Keratinocyte (primary cell): ENCODE results near the gene TRPM2.

Experiments used
- CTCF ChIP-seq, 3 experiments: IDR thresholded peaks in 1 of 3; conservative IDR thresholded peaks in 1 of 3; optimal IDR thresholded peaks in 1 of 3; 2 replicates in 2 of 3; 3 replicates in 1 of 3; pipeline versions ENCODE3 to v1.5.1; 2011; ENCODE audit warnings: low read length in 3 of 3, mild to moderate bottlenecking in 3 of 3, moderate library complexity in 2 of 3, control low read depth in 1 of 3, inconsistent platforms in 1 of 3; ENCODE audit not compliant: insufficient read depth in 2 of 3; ENCODE audit errors: extremely low read depth in 1 of 3
- EZH2 ChIP-seq: IDR thresholded peaks from one replicate; pipeline ENCODE4 v1.6.1; 2012; ENCODE audit warnings: inconsistent platforms, mild to moderate bottlenecking, low read length, moderate library complexity

DNA sequence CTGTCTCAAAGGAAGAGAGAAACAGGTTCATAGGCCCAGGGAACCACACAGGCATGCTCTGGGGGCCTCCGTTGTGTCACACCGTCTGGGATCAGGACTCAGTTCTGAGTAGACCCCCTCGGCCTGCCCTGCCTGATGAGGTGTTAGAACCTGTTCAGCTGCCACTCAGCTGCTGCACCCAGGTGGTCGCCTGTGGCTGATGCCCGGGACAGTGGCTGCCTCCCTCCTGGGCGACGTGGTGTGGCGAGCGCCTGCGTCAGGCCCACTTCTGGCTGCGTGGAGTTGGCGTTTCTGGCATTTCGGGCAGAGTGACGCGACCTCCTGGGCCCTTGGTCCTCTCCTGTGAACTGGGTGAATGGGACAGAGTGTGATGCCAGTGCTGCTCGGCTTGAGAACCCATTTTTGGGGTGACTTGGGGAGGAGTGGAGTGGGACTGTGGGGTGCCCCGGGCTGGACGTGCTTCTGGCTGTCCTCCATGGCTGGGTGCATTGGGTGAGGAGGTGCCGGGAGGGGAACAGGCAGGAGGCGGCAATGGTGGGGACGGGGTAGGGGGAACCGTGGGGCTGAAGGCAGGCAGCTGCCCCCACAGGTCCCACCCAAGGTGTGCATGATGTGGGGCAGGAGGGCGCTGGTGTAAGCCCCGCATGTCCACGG, 25.1 kb upstream of the TRPM2 start:
- TF ChIP-seq CTCF (optimal IDR thresholded peaks at IDR 0.05 in 1 of 3, IDR thresholded peaks at IDR 0.05 in 1 of 3, conservative IDR thresholded peaks at IDR 0.05 in 1 of 3; ENCODE audit: extremely low read depth in 1 of 3, insufficient read depth in 2 of 3, low read length in 3 of 3) (no peak), EZH2 (no peak)
